Sciatic nerve (tissue), 2 donors: Measurements from ENCODE around the gene RRP1B. TPM values are rescaled to one million over a fixed set of nuclear protein-coding genes. Genes with fewer than 3 reads are reported as not detected.
"Not testable (repeated sequence)": the region's sequence is repeated elsewhere in the genome, so short reads cannot be mapped to it uniquely, and the experiment has no call there.

Experiments used
- ATAC-seq: fragments of 200-7000 bp; cut with Tn5 transposase; one replicate; pipeline ENCODE4 v1.9.1; 2020; ENCODE audit warnings: mild to moderate bottlenecking, moderate library complexity
- DNase-seq: peaks from one replicate; pipeline ENCODE4 v3.0.0-alpha.2; 2020; ENCODE audit warnings: low spot score
- intact Hi-C: fragments of 100-400 bp; cut with DNase I; formaldehyde crosslinking; loops from one replicate; pipeline ENCODE4 v1.14.2; 2022
- total RNA-seq: library from RNA; stranded (reverse); fragmentation: NEBNext Ultra II Directional; extraction: Animal tissue kit (Norgen Biotek cat#: 25700); gene quantifications from one replicate; pipeline ENCODE4 v1.2.1, GENCODE V29; 2021
- donor health status: DM: no; HTN: no; CAD: no.
- donor health status: DM: no; HTN: no; CAD: no.

RRP1B gene
- total RNA-seq, 1 donor from 2014 or later, result 18.1 TPM

- intact Hi-C loops, result no loop called here
- DNase-seq (no peak), ATAC-seq (no peak)
These were observed 32.4 kb downstream of the RRP1B start for GRCh38 chr21:43691801-43692200.

- DNase-seq (no peak), ATAC-seq (no peak)
- intact Hi-C loops, result no loop called here
These were observed 33.6 kb downstream of the RRP1B start for GRCh38 chr21:43692949-43693348.

- DNase-seq (no peak), ATAC-seq (no peak)
- intact Hi-C loops, result no loop called here
These were observed 34.6 kb downstream of the RRP1B start for GRCh38 chr21:43693981-43694380.

- DNase-seq (no peak), ATAC-seq (no peak)
- intact Hi-C loops, result no loop called here
These were observed 35.2 kb downstream of the RRP1B start for GRCh38 chr21:43694437-43695079.

GRCh38 chr21:43696214-43696613 lies 36.9 kb downstream of the RRP1B start:
- intact Hi-C loops, result no loop called here
- no peak for DNase-seq

GRCh38 chr21:43697758-43698643 lies 38.6 kb downstream of the RRP1B start:
- DNase-seq (no peak), ATAC-seq (no peak)
- intact Hi-C loops, result no loop called here

More at GRCh38 chr21:43696214-43696613, 36.9 kb downstream of the RRP1B start:
- no peak for ATAC-seq

GRCh38 chr21:43699492-43699777 lies 40.1 kb downstream of the RRP1B start:
- intact Hi-C loops, DNase-seq, ATAC-seq: not testable (repeated sequence)

GRCh38 chr21:43699933-43700599 lies 40.7 kb downstream of the RRP1B start:
- ATAC-seq, result no peak
- DNase-seq, result no peak
- intact Hi-C loops, result no loop called here

GRCh38 chr21:43701936-43702784 lies 42.8 kb downstream of the RRP1B start:
- intact Hi-C loops, result no loop called here
- DNase-seq (no peak), ATAC-seq (no peak)

GRCh38 chr21:43702785-43703034 lies 43.4 kb downstream of the RRP1B start:
- DNase-seq (no peak), ATAC-seq (no peak)
- intact Hi-C loops, result no loop called here

- DNase-seq (no peak), ATAC-seq (peak; percentile 82)
- intact Hi-C loops, result no loop called here
These were observed 43.9 kb downstream of the RRP1B start for GRCh38 chr21:43703035-43703880.

- ATAC-seq, result no peak
- intact Hi-C loops, result no loop called here
- DNase-seq, result no peak
These were observed 48.1 kb downstream of the RRP1B start for GRCh38 chr21:43707462-43707861.

- DNase-seq (no peak), ATAC-seq (no peak)
- intact Hi-C loops, result no loop called here
These were observed 49.5 kb downstream of the RRP1B start for GRCh38 chr21:43708745-43709381.

GRCh38 chr21:43712268-43712942 lies 53.0 kb downstream of the RRP1B start:
- DNase-seq, result no peak
- intact Hi-C loops, result no loop called here
- peak; percentile 35 for ATAC-seq

GRCh38 chr21:43713123-43713522 lies 53.8 kb downstream of the RRP1B start:
- DNase-seq, intact Hi-C loops: not testable (repeated sequence)

GRCh38 chr21:43716376-43717165 lies 57.2 kb downstream of the RRP1B start:
- intact Hi-C loops, result no loop called here
- DNase-seq, result no peak
- no peak for ATAC-seq

More at GRCh38 chr21:43713123-43713522, 53.8 kb downstream of the RRP1B start:
- not testable (repeated sequence) for ATAC-seq
